GM18861 (cell line): Measurements from ENCODE around the gene CYCS.
A peak's percentile ranks its signal among the peaks of the same experiment; 100 is the strongest.
"Not testable (repeated sequence)": the region's sequence is repeated elsewhere in the genome, so short reads cannot be mapped to it uniquely, and the experiment has no call there.

ENCODE experiments used
- ATAC-seq: cut with Tn5 transposase; IDR thresholded peaks from one replicate; pipeline ENCODE4 v1.9.1; 2021; ENCODE audit not compliant: unreplicated experiment

CYCS gene

DNA sequence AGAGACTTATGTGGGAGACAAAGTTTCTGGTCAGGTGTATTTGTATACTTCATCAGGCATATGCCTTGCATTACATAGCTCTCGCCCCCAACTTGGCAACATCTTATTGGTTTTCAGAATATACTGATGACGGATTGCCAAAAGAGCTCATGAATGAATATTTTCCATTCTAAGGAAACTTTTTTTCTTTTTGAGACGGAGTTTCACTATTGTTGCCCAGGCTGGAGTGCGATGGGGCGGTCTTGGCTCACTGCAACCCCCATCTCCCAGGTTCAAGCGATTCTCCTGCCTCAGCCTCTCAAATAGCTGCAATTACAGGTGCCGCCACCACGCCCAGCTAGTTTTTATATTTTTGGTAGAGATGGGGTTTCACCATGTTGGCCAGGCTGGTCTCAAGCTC lies 6.0 kb downstream of the CYCS start:
- ATAC-seq = no peak

DNA sequence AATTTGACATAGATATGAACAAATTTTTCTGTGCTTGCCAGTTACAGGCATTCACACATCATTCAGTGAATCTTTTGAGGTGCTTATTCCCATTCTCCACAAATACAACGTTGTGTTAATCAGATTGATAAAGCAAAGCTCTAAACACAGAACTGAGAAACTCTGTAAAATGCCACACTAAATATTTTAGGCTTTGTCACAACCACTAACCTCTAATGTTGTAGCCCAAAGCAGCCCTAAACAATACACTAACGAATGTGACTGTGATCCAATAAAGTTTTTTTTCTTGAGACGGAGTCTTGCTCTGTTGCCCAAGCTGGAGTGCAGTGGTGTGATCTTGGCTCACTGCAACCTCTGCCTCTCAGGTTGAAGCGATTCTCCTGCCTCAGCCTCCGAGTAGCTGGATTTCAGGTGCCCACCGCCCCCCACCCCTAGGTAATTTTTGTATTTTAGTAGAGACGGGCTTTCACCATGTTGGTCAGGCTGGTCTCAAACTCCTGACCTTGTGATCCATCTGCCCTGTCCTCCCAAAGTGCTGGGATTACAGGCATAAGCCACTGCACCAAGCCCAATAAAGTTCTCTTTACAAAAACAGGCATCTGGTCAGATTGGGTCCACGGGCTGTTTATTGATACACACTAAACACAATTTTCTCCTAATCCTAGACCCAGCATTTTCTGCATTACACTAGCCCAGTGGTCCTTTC lies 6.9 kb downstream of the CYCS start:
- peak; percentile 26 for ATAC-seq

DNA sequence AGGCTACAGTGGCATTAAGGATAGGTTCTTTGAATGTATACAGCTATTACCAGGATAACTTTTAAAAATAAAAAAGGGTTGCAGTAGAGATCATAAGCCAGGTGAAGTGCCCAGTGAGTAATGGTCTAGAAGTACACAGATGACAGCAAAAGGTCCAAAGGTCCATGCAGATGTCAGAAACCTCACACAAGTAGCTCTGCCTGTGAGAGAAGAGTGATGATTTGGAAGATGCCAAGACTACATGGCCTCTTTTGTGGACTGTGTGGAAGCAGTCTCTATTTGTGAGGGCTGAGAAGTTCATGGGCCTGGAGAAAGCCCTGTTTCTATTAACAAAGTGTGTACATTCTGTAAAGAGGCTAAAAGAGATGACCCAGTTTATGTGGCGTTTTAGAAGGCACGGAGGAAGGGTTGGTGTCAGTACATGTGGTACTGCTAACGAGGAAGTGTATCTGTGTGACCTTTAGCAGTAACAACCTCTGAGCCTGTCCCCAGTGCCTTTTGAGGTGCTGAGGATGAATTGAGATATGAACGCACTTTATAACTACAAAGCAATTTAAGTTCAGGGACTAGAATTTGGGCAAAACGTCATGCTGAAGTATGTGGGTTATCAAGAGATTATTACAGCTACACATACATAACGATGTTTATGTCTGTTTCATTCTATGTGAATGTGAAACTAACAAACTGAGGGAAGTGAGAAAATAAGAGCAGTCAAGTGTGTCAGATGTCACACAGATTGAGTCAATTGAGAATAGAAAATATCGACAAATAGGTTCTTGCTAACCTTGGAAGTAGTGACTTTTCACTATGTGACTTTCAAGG lies 7.6 kb downstream of the CYCS start:
- ATAC-seq = peak; percentile 84

DNA sequence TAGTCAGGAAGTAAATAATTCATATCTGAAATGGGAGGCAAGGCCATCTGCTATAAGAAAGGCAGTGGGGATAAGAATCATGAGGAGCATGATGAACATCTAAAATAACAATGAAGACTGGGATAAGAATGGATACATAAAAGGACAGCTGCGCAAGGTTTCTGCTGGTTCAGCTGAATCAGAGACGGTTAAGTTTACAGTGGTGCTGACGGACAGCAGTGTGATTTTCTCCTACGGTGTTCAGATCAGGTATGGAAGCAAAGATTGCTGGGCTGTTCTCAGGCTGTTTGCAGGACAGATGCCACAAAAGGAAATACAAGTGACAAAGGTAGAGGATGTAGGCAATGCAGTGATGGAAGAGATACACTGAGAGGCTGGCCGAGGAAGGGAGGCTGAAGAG lies 8.4 kb downstream of the CYCS start:
- ATAC-seq = no peak

DNA sequence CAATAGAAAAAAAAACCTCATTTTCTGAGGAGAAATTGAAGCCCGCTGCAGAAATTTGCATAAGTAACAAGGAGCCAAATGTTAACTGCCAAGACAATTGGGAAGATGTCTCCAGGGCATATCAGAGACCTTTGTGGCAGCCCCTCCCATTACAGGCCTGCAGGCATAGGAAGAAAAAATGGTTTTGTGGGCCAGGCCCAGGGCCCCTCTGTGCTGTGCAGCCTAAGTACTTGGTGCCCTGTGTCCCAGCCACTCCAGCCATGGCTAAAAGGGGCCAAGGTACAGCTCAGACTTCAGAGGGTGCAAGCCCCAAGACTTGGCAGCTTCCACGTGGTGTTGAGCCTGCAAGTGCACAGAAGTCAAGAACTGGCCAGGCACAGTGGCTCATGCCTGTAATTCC lies 14.5 kb downstream of the CYCS start:
- not testable (repeated sequence) for ATAC-seq

DNA sequence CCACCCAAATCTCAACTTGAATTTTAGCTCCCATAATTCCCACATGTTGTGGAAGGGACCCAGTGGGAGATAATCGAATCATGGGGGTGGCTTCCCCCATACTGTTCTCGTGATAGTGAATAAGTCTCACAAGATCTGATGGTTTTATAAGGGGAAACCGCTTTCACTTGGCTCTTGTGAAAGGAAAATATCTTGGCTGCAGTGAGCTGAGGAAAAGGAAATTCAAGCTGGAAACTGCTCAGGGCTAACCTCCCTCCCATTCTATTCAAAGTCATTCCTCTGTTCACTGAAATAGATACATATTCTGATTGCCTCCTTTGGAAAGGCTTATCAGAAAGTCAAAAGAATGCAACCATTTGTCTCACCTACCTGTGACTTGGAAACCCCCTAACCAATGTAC lies 15.8 kb downstream of the CYCS start:
- no peak for ATAC-seq

DNA sequence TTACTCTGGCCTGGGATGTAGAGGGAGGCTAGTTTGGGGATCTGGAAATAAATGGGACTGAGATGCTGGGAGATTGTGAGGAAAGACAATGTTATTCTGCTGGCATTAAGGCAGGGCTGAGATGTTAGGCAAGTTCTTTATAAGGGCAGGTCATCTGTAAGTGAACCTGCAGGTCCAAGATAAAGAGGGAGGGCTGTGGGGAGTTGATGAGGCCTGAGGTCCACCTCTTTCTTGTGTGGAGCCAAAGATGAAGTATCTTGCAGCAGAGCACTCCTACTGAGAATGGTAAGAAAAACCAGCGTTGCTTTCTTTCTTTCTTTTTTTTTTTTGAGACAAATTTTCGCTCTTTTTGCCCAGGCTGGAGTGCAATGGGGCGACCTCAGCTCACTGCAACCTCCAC lies 19.1 kb downstream of the CYCS start:
- no peak for ATAC-seq

DNA sequence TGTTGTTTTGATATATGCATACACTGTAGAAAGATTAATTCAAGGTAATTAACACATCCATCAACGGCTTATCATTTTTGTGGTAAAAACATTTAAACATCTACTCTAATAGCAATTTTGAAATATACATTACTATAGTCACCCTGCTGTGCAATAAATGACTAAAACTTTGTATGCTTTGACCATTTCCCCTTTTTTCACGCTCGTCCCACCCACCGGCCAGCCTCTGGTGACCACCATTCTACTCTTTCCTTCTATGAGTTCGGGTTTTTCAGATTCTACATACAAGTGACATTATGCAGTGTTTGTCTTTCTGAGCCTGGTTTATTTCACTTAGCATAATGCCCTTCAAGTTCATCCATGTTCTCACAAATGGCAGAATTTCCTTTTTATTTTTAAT lies 21.3 kb downstream of the CYCS start:
- ATAC-seq = no peak

DNA sequence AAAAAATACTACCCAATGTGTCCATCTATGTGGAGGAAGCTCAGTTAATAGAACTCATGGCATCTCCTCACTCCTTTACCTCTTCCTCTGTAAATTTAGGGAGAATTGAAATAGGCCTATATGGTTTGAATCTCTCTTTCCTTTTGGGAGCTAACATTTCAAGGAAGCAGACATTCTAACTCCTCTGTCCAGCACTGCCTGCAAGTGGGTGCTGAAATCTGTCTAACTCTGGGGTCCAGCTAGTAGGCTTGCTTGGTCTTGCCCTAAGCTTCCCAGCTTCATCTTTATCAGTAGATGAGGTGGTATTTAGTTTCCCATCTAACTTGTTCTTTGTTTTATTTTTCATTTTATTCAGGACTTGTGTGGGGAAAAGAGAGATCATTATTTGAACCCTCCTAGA lies 23.2 kb downstream of the CYCS start:
- no peak for ATAC-seq

DNA sequence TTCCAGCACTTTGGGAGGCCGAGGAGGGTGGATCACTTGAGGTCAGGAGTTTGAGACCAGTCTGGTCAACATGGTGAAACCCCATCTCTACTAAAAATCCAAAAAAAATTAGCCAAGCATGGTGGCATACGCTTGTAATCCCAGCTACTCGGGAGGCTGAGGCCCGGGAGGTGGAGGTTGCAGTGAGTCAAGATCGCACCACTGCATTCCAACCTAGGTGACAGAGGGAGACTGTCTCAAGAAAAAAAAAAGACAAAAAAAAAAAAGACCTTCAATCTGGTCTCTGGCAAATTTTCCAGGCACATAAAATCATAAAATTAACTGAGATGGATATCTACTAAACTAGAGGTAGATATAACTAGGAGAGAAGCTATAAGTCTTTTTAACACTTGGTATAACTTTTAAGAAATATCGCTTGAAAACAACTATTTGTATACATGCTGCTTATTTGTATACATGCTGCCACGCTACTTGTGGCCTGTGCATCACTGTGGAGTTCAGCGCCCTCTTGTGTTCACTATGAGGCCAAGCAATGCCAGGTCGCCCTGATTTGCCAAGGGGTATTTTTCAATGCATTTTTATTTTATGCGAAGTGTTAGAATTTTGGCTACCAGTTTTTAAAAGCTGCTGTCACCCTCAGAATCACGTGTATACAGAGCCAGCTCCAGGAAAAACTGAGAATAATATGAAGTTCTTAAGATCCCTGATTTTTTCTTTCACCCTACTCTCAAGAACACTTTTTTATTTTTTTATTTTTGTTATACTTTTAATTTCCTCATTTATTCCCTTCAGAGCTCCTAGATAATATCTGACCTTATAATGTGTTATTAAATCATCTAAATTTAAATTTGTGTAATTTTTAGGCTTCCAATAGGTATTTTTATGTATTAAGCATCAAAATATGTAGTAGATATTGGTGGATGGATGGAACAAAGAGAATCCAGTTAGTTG lies 26.7 kb downstream of the CYCS start:
- ATAC-seq = peak; percentile 46

DNA sequence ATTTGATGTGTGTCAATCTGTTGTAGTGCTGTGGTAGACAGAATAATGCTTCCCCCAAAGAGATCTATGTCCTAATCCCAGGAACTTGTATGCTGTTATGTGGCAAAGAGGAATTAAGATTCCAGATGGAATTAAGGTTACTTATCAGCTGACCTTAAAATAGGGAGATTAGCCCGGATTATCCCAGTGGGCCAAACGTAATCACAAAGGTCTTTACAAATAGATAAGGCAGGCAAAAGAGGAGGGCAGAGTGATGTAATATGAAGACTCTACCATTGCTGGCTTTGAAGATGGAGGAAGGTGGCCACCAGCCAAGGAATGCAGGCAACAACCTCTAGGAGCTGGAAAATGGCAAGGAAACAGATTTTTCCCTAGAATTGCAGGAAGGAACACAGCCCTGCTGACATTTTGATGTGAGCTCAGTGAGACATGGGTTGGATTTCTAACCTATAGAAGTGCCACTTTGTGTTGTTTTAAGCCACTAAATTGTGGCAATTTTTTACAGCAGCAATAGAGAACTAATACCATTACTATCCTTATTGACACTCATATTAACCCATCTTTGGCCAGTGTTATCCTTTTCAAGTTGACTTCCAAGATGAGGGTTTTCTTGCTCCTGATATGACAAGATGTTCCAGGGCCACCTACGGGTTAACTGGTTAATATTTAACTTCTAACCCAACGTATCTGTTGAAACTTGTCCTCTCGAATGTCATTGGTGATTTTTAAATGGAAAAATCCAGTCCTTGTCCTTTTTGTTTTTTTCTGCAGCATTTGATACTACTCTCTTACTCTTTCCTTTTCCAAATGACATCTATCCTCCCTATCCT lies 29.3 kb downstream of the CYCS start:
- no peak for ATAC-seq

DNA sequence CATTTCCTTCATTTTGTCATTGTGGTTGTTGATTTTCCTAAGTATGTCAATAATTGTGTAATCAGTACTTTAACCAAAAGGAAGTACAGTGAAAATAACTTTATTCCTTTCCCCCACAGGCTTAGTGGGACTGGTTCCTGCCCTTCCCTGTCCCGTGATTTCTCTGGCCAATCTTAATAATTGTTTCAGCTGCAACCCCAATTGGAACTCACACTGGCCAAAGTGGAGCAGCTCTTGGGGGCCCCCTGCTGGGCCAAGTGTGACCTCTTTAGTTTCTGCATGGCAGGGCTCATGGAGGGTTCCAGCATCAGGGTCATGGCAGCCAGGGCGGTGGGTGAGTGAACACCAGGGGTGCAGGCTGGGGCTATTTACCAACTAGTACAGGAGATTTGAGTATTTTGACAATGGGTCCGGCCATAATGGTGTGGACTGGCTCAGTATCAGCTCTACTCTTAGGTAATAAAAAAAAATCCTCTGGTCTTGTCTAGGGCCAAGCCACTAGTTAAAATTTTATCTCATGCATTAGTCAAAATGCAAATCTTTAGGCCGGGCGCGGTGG lies 31.7 kb downstream of the CYCS start:
- peak; percentile 61 for ATAC-seq

DNA sequence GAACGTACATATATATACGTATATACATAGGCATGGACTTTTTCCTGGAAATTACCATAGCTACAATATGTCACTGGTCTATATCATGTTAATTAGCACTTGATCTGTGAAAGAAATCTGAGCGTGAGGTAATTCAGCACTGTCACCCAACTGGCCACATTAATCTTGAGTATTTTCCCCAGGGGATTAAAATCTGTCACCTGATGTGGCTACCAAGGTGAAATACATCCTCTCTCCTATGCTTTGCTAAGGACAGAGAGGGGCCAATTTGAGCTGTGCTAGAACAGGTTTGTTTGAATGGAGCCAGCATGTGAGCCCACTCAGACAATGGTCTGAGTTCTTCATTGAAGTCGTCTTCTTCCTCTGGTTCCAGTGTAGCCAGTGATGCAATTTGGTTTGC lies 33.3 kb downstream of the CYCS start:
- no peak for ATAC-seq

DNA sequence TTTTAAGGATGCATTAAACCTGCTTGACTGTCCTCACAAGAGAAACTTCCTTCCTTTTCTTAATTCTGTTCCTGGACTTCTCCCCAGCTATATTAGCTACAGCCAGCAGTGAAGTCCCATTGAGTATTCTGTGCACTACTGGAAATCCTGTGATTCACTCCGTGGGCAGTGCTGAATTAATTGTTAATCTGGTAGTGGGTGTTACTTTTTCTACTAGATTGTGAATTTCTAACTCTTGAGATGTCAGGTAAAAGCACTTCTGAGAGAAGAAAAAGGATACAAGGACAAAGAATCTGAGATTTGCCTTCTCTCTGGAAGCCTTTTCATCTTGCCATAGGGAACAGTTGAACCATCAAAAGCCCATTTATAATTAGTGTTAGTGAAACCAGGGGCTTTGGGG lies 33.9 kb downstream of the CYCS start:
- no peak for ATAC-seq

DNA sequence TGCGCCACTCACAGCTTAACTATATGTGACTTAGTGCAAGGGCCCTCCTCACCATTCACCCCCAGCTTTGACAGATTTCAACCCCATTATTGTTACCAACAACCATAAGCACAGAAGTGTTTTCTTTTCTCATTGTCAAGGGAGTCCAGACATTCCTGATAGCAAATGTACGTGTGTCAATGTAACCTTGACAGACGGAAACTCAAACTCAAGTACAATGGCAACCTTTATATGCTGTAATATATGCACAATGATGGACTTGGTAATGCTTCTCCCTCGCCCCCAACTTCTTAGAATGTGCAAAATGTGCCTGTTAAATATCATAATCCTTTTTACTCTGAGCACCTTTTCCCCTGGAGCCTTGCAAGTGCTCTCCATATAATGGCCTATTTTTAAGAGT lies 34.7 kb downstream of the CYCS start:
- no peak for ATAC-seq

DNA sequence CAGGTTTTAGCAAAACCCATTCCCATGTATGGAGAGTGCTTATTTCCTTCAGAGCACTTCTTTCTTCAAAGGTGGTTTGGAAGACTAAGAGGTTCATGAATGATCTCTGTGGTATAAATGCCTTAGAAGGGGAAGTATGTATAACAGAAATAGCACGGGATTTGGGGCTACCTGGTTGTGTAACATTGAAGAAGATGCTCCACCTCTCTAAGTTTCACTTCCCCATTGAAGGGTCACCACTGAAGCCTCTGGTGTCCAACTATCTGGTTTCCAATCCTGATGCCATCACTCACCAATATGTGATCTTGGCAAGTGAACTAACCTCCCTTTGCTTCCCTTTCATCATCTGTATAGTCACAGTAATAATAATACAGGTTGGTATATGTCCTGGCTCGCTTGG lies 37.2 kb downstream of the CYCS start:
- peak; percentile 87 for ATAC-seq

DNA sequence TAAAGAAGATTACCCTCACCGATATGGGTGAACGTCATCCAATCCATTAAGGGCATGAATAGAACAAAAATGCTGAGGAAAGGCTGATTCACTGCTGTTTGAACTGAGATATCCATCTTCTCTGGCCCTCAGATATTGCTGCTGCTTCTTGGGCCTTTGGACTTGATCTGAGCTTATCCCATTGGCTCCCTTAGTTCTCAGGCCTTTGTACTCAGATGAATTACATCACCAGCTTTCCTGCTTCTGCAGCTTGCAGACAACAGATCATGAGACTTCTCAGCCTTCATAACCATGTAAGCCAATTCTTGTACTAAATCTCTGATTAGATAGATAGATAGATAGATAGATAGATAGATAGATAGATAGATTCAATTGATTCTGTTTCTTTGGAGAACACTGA lies 40.2 kb downstream of the CYCS start:
- ATAC-seq = no peak

DNA sequence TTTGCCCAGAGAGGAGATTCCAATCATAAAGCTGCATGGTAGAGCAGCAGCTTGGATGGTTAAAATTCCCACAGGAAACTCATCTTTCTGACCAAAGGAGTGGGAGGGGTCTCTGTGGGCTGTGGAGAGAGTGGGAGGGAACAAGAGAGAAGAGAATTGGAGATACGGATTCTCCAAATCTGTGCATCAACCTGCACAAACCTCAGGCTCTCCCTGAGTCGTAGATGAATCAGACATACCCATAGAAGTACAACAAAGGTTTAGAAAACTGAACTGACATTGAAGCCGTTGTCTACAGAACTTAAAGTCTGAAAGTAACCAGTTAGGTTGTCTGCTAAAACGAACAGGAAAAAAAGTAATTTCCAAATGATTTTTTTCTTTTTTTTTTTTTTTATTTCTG lies 41.9 kb downstream of the CYCS start:
- ATAC-seq = no peak

DNA sequence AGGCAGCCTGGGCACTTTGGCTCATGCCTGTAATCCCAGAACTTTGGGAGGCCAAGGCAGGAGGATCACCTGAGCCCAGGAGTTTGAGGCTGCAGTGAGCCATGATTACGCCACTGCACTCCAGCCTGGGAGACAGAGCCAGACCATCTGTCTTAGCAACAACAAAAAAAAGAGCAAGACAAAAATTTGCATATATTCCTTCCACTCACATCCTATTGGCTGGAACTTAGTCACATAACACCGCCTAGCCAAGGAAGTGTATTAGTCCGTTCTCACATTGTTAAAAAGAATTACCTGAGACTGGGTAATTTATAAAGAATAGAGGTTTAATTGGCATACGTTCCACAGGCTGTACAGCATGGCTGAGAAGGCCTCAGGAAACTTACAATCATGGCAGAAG lies 43.0 kb downstream of the CYCS start:
- ATAC-seq = not testable (repeated sequence)

DNA sequence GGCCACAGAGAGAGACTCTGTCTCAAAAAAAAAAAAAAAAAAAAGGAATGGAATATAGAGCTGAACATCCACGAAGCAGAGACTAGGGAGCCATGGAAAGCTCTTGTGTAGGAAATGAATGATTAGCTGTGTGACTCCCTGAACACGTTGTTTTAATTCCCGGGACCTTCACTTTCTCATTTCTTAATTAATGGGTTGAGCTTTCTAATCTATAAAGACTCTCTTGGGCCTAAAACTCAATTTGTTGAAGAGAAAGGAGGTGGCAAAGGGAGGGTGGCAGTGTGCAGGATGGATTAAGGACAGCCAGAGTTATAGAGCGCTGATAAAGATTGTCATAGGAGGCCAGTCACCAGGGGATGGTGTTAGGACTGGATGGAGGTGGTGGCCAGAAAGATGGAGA lies 48.0 kb downstream of the CYCS start:
- ATAC-seq = no peak
